CD4-positive, CD25-positive, alpha-beta regulatory T cell (primary cell): ENCODE data around the gene IFITM1. TPM values are rescaled to one million over a fixed set of nuclear protein-coding genes. Genes with fewer than 3 reads are reported as not detected.
"Not testable (repeated sequence)": the region's sequence is repeated elsewhere in the genome, so short reads cannot be mapped to it uniquely, and the experiment has no call there.

ENCODE experiments used
- ATAC-seq, 2 donors: fragments of 150-1000 bp; cut with Tn5 transposase; one replicate each; pipeline ENCODE4 v1.10.0; 2021; ENCODE audit warnings: low read depth in 2 of 2, moderate number of reproducible peaks in 2 of 2, moderate library complexity in 1 of 2
- DNase-seq, 3 donors: peaks; one replicate each; pipeline versions ENCODE4 v3.0.0 to v3.0.0-alpha.2; 2012 to 2022; ENCODE audit warnings: mixed read lengths in 1 of 3
- H3K27ac ChIP-seq: one replicate; pipeline ENCODE4 v1.7.0; 2013; ENCODE audit warnings: mild to moderate bottlenecking, low read length; ENCODE audit not compliant: insufficient read depth, poor library complexity, severe bottlenecking
- H3K27me3 ChIP-seq: one replicate; pipeline ENCODE4 v1.7.0; 2013; ENCODE audit warnings: low read length; ENCODE audit not compliant: control insufficient read depth, insufficient read depth
- H3K36me3 ChIP-seq: one replicate; pipeline ENCODE4 v1.7.0; 2013; ENCODE audit warnings: mild to moderate bottlenecking, low read length, moderate library complexity; ENCODE audit not compliant: control insufficient read depth, insufficient read depth
- H3K4me1 ChIP-seq: 2 replicates; pipeline ENCODE4 v1.7.0; 2013; ENCODE audit warnings: mild to moderate bottlenecking, low read length; ENCODE audit not compliant: insufficient read depth, control insufficient read depth, poor library complexity, severe bottlenecking
- H3K4me3 ChIP-seq: one replicate; pipeline ENCODE4 v1.7.0; 2013; ENCODE audit warnings: low read depth, mild to moderate bottlenecking, low read length, moderate library complexity
- H3K9me3 ChIP-seq, 2 experiments: 1 replicate in 1 of 2; 2 replicates in 1 of 2; pipeline ENCODE4 v1.7.0; 2013; ENCODE audit warnings: low read length in 2 of 2, mild to moderate bottlenecking in 1 of 2, moderate library complexity in 1 of 2; ENCODE audit not compliant: control insufficient read depth in 2 of 2
- H3K27ac Mint-ChIP-seq, 3 donors: one replicate each; pipeline ENCODE4 v1.8.0; 2020 to 2022; ENCODE audit warnings: mild to moderate bottlenecking in 3 of 3, mixed read lengths in 3 of 3, moderate library complexity in 2 of 3
- H3K27me3 Mint-ChIP-seq: one replicate; pipeline ENCODE4 v1.8.0; 2022; ENCODE audit warnings: mild to moderate bottlenecking, mixed read lengths
- H3K36me3 Mint-ChIP-seq: one replicate; pipeline ENCODE4 v1.8.0; 2020; ENCODE audit warnings: mixed read lengths
- H3K4me1 Mint-ChIP-seq, 4 donors: one replicate each; pipeline ENCODE4 v1.8.0; 2020 to 2022; ENCODE audit warnings: mixed read lengths in 4 of 4, mild to moderate bottlenecking in 1 of 4
- H3K4me3 Mint-ChIP-seq, 4 donors: one replicate each; pipeline ENCODE4 v1.8.0; 2020 to 2022; ENCODE audit warnings: mild to moderate bottlenecking in 4 of 4, mixed read lengths in 4 of 4, moderate library complexity in 3 of 4
- H3K9me3 Mint-ChIP-seq, 7 donors: one replicate each; pipeline ENCODE4 v1.8.0; 2020 to 2022; ENCODE audit warnings: mixed read lengths in 7 of 7, mild to moderate bottlenecking in 3 of 7, moderate library complexity in 2 of 7
- polyA plus RNA-seq, 4 donors: library from polyadenylated mRNA; unstranded; fragments of 300-500 nt; fragmentation: Illumina TruSeq; gene quantifications; one replicate each; pipeline ENCODE4 v1.2.3, GENCODE V29; 2021
- total RNA-seq: library from RNA; stranded (reverse); gene quantifications from one replicate; pipeline ENCODE4 v1.2.3, GENCODE V29; 2022

IFITM1 gene
- total and polyA plus RNA-seq, 5 donors from 2014 or later = 320 to 1,544 (median 1,395) TPM

GRCh38 chr11:305844-306211 is 8.0 kb upstream of the IFITM1 start:
- Mint-ChIP-seq H3K4me1 (peaks cover 17 to 51% (median 33%) of the 10 kb centered on the region in 4 donors), H3K36me3 (no peaks in the 10 kb centered on the region), H3K27me3 (peaks cover 15% of the 10 kb centered on the region), H3K4me3 (peak overlapping the region in 3 of 4 donors; percentile 10 to 59 (median 41)), H3K9me3 (peaks cover 0 to 1% (median 0%) of the 10 kb centered on the region in 7 donors), H3K27ac (peak overlapping the region in 2 of 3 donors; percentile 5 to 46)
- Histone ChIP-seq H3K4me1 (peaks cover 39% of the 10 kb centered on the region), H3K27me3 (no peaks in the 10 kb centered on the region), H3K4me3 (no peak overlapping the region), H3K9me3 (no peaks in the 10 kb centered on the region), H3K36me3 (no peaks in the 10 kb centered on the region), H3K27ac (peak overlapping the region; percentile 14)
- no peak for DNase-seq
- no peak for ATAC-seq

GRCh38 chr11:306645-307371 is 7.0 kb upstream of the IFITM1 start:
- H3K4me3 ChIP-seq = no peak overlapping the region
- Mint-ChIP-seq H3K27ac (peak overlapping the region in 2 of 3 donors; percentile 83 to 100), H3K4me1 (peaks cover 17 to 54% (median 34%) of the 10 kb centered on the region in 4 donors), H3K4me3 (peak overlapping the region; percentile 28 to 91 (median 72)), H3K9me3 (peaks cover 0 to 1% (median 0%) of the 10 kb centered on the region in 7 donors), H3K36me3 (no peaks in the 10 kb centered on the region), H3K27me3 (peaks cover 9% of the 10 kb centered on the region)
- no peaks in the 10 kb centered on the region for H3K27me3 ChIP-seq
- H3K4me1 ChIP-seq = peaks cover 42% of the 10 kb centered on the region
- peak overlapping the region; percentile 79 for H3K27ac ChIP-seq
- no peaks in the 10 kb centered on the region for H3K36me3 ChIP-seq
- ATAC-seq (no peak), DNase-seq (no peak)
- no peaks in the 10 kb centered on the region for H3K9me3 ChIP-seq

- peak; percentile 67 to 69 for ATAC-seq
- not testable (repeated sequence) for H3K27me3 Mint-ChIP-seq
- H3K27ac Mint-ChIP-seq = peak within 1 kb of the TSS; percentile 87 to 100 (median 96)
Measured at GRCh38 chr11:307766-308708, 5.8 kb upstream of the IFITM1 start, which contains the start of gene IFITM2. IFITM2 (plus strand) TSS chr11:307816; CDS start chr11:308193, 377 bp downstream.

GRCh38 chr11:308740-309665 is 4.8 kb upstream of the IFITM1 start:
- H3K4me1 Mint-ChIP-seq = peaks cover 12 to 69% (median 37%) of the 10 kb centered on the region in 4 donors
- H3K4me3 Mint-ChIP-seq = peak overlapping the region; percentile 90 to 99 (median 94)
- not testable (repeated sequence) for H3K9me3 Mint-ChIP-seq, H3K27me3 Mint-ChIP-seq, H3K9me3 ChIP-seq, H3K36me3 Mint-ChIP-seq, H3K27me3 ChIP-seq, H3K36me3 ChIP-seq
- DNase-seq = peak in 1 of 3 donors; percentile 55
- ATAC-seq = peak in 1 of 2 donors; percentile 0
- Histone ChIP-seq H3K4me3 (peak overlapping the region; percentile 77), H3K4me1 (peaks cover 62% of the 10 kb centered on the region), H3K27ac (peak overlapping the region; percentile 79)
- peak overlapping the region; percentile 87 to 100 (median 96) for H3K27ac Mint-ChIP-seq

More at GRCh38 chr11:307766-308708, 5.8 kb upstream of the IFITM1 start, which contains the start of gene IFITM2:
- not testable (repeated sequence) for H3K36me3 ChIP-seq, H3K36me3 Mint-ChIP-seq, H3K27me3 ChIP-seq, H3K9me3 Mint-ChIP-seq, H3K9me3 ChIP-seq
- Mint-ChIP-seq H3K4me1 (peaks cover 12 to 65% (median 37%) of the 10 kb centered on the region in 4 donors), H3K4me3 (peak within 1 kb of the TSS; percentile 90 to 99 (median 94))
- Histone ChIP-seq H3K4me3 (peak within 1 kb of the TSS; percentile 74), H3K4me1 (peaks cover 54% of the 10 kb centered on the region), H3K27ac (peak within 1 kb of the TSS; percentile 79)
- peak in 1 of 3 donors; percentile 54 for DNase-seq

GRCh38 chr11:309979-310572 is 3.8 kb upstream of the IFITM1 start:
- Histone ChIP-seq H3K4me3 (peak overlapping the region; percentile 77), H3K27ac (peak overlapping the region; percentile 79), H3K4me1 (peaks cover 61% of the 10 kb centered on the region)
- not testable (repeated sequence) for ATAC-seq, H3K36me3 Mint-ChIP-seq, DNase-seq, H3K27me3 ChIP-seq, H3K9me3 Mint-ChIP-seq, H3K36me3 ChIP-seq, H3K9me3 ChIP-seq
- peak overlapping the region; percentile 90 to 99 (median 94) for H3K4me3 Mint-ChIP-seq
- peaks cover 9 to 67% (median 35%) of the 10 kb centered on the region in 4 donors for H3K4me1 Mint-ChIP-seq
- peak overlapping the region; percentile 87 to 100 (median 96) for H3K27ac Mint-ChIP-seq
- peaks cover 11% of the 10 kb centered on the region for H3K27me3 Mint-ChIP-seq

- H3K9me3 Mint-ChIP-seq, H3K36me3 ChIP-seq, DNase-seq, H3K9me3 ChIP-seq, H3K36me3 Mint-ChIP-seq, H3K27me3 ChIP-seq: not testable (repeated sequence)
- H3K4me1 Mint-ChIP-seq = peaks cover 7 to 62% (median 27%) of the 10 kb centered on the region in 4 donors
- H3K27ac ChIP-seq = peak overlapping the region; percentile 84
- peak overlapping the region; percentile 93 to 100 (median 98) for H3K4me3 Mint-ChIP-seq
- peak overlapping the region; percentile 80 for H3K4me3 ChIP-seq
- ATAC-seq = peak; percentile 21 to 24
- H3K27me3 Mint-ChIP-seq = peaks cover 13% of the 10 kb centered on the region
- peak overlapping the region; percentile 94 to 100 (median 97) for H3K27ac Mint-ChIP-seq
- H3K4me1 ChIP-seq = peaks cover 67% of the 10 kb centered on the region
Measured at GRCh38 chr11:311013-311748, 2.7 kb upstream of the IFITM1 start.
